Activated gamma-delta T cell (primary cell): Measurements from ENCODE around the gene SYNGR3.
A peak's percentile ranks its signal among the peaks of the same experiment; 100 is the strongest.
"Not testable (repeated sequence)": the region's sequence is repeated elsewhere in the genome, so short reads cannot be mapped to it uniquely, and the experiment has no call there.

Experiments used
- DNase-seq: peaks from one replicate; lab custom pipeline; 2025; lab: John Stamatoyannopoulos, UW

The SYNGR3 gene

GRCh38 chr16:1959269-1960039 is 30.3 kb upstream of the SYNGR3 start, which contains the start of gene NDUFB10:
Gene NDUFB10 (plus strand): TSS chr16:1959538. CDS start chr16:1959625, 87 bp downstream.
- peak; percentile 83 for DNase-seq

- no peak for DNase-seq
Measured at GRCh38 chr16:1960665-1961630, 28.8 kb upstream of the SYNGR3 start.

- DNase-seq, result no peak
Measured at GRCh38 chr16:1961651-1962067, 28.1 kb upstream of the SYNGR3 start.

GRCh38 chr16:1962161-1963153 is 27.3 kb upstream of the SYNGR3 start:
- not testable (repeated sequence) for DNase-seq

- no peak for DNase-seq
Measured at GRCh38 chr16:1963806-1964505, 25.8 kb upstream of the SYNGR3 start.

GRCh38 chr16:1964506-1965395 is 25.0 kb upstream of the SYNGR3 start, which contains the start of gene RPS2:
Gene RPS2 (minus strand): TSS chr16:1964826. CDS start chr16:1964625, 201 bp downstream.
- DNase-seq, result peak; percentile 98

- no peak for DNase-seq
Measured at GRCh38 chr16:1965396-1966001, 24.3 kb upstream of the SYNGR3 start.

GRCh38 chr16:1966460-1966859 is 23.3 kb upstream of the SYNGR3 start, which contains the start of gene RNF151:
Gene RNF151 (plus strand): TSS chr16:1966856. CDS start chr16:1966882, 26 bp downstream.
- no peak for DNase-seq

- no peak for DNase-seq
Measured at GRCh38 chr16:1968146-1968953, 21.4 kb upstream of the SYNGR3 start.

- peak; percentile 97 for DNase-seq
Measured at GRCh38 chr16:1971796-1972489, 17.8 kb upstream of the SYNGR3 start, which contains the start of gene TBL3. Gene TBL3 (plus strand): TSS chr16:1972053. CDS start chr16:1972165, 112 bp downstream.

- no peak for DNase-seq
Measured at GRCh38 chr16:1972490-1972877, 17.3 kb upstream of the SYNGR3 start.

- DNase-seq, result no peak
Measured at GRCh38 chr16:1973461-1974156, 16.2 kb upstream of the SYNGR3 start.

- DNase-seq, result no peak
Measured at GRCh38 chr16:1974157-1975070, 15.4 kb upstream of the SYNGR3 start.

- DNase-seq, result no peak
Measured at GRCh38 chr16:1975432-1976215, 14.1 kb upstream of the SYNGR3 start.

- DNase-seq, result no peak
Measured at GRCh38 chr16:1976216-1976520, 13.6 kb upstream of the SYNGR3 start.
